Endodermal cell (in vitro differentiated cells): Measurements from ENCODE around the gene VTA1. TPM values are rescaled to one million over a fixed set of nuclear protein-coding genes. Genes with fewer than 3 reads are reported as not detected.
"Not testable (repeated sequence)": the region's sequence is repeated elsewhere in the genome, so short reads cannot be mapped to it uniquely, and the experiment has no call there.

Experiments
- DNase-seq: peaks from one replicate; pipeline ENCODE4 v3.0.0-alpha.2; 2017
- H3K27ac ChIP-seq: 2 replicates; pipeline ENCODE4 v1.5.1; 2013; ENCODE audit warnings: mild to moderate bottlenecking, low read depth, low read length, moderate library complexity
- H3K27me3 ChIP-seq: 2 replicates; pipeline ENCODE4 v1.6.1; 2013; ENCODE audit warnings: mild to moderate bottlenecking, low read length, moderate library complexity; ENCODE audit not compliant: insufficient read depth, control insufficient read depth, poor library complexity, severe bottlenecking
- H3K36me3 ChIP-seq: 2 replicates; pipeline ENCODE4 v1.7.0; 2013; ENCODE audit warnings: mild to moderate bottlenecking, low read length, moderate library complexity; ENCODE audit not compliant: control insufficient read depth, insufficient read depth
- H3K4me1 ChIP-seq: one replicate; pipeline ENCODE4 v1.7.0; 2013; ENCODE audit warnings: low read length; ENCODE audit not compliant: control insufficient read depth, insufficient read depth
- H3K4me3 ChIP-seq: 2 replicates; pipeline ENCODE4 v1.5.1; 2013; ENCODE audit warnings: mild to moderate bottlenecking, low read length, moderate library complexity
- H3K9ac ChIP-seq: 2 replicates; pipeline ENCODE4 v1.6.1; 2013; ENCODE audit warnings: mild to moderate bottlenecking, low read length, moderate library complexity; ENCODE audit not compliant: poor library complexity, severe bottlenecking; ENCODE audit errors: extremely low read depth
- H3K9me3 ChIP-seq: 2 replicates; pipeline ENCODE4 v1.6.1; 2013; ENCODE audit warnings: mild to moderate bottlenecking, low read length, moderate library complexity; ENCODE audit not compliant: control insufficient read depth
- H3K27ac Mint-ChIP-seq: 2 replicates; pipeline ENCODE4 v1.8.0; 2020; ENCODE audit warnings: mixed read lengths
- H3K27me3 Mint-ChIP-seq: 2 replicates; pipeline ENCODE4 v1.8.0; 2021; ENCODE audit warnings: mild to moderate bottlenecking, mixed read lengths; ENCODE audit not compliant: insufficient read depth
- H3K36me3 Mint-ChIP-seq: 2 replicates; pipeline ENCODE4 v1.8.0; 2020; ENCODE audit warnings: low read depth, mixed read lengths
- H3K4me1 Mint-ChIP-seq: 2 replicates; pipeline ENCODE4 v1.8.0; 2020; ENCODE audit warnings: mixed read lengths
- H3K4me3 Mint-ChIP-seq: 2 replicates; pipeline ENCODE4 v1.8.0; 2020; ENCODE audit warnings: mild to moderate bottlenecking, moderate library complexity, mixed read lengths
- H3K9me3 Mint-ChIP-seq: 2 replicates; pipeline ENCODE4 v1.8.0; 2020; ENCODE audit warnings: mild to moderate bottlenecking, mixed read lengths
- CTCF ChIP-seq: fragments of 200-600 bp; sonication (generic); conservative IDR thresholded peaks from 2 replicates; pipeline ENCODE4 v1.5.0; 2021; ENCODE audit warnings: antibody characterized with exemption, mild to moderate bottlenecking
- whole genome bisulfite sequencing, 2 experiments: methylation state at CpG; one replicate each; pipeline versions ENCODE4 v1.1.5 to v1.1.7; 2013; ENCODE audit warnings: missing lambda C conversion rate in 2 of 2, mixed read lengths in 1 of 2; ENCODE audit not compliant: insufficient coverage in 1 of 2, insufficient read length in 1 of 2; 5-methylcytosine and 5-hydroxymethylcytosine counted together
- total RNA-seq, 2 donors: library from RNA; stranded (reverse); fragmentation: NEBNext Ultra II Directional in 1 of 2; extraction: Animal tissue kit (Norgen Biotek cat#: 25700) in 1 of 2; gene quantifications; 2 replicates in 1 of 2; 3 replicates in 1 of 2; pipeline ENCODE4 v1.2.1, GENCODE V29; 2021

Gene VTA1
- total RNA-seq, 2 donors from 2014 or later = 64.4 to 68.8 TPM

GRCh38 chr6:142226731-142227130 lies 79.7 kb downstream of the VTA1 start:
- Histone ChIP-seq H3K4me1 (no peaks in the 10 kb centered on the region), H3K9me3 (no peaks in the 10 kb centered on the region), H3K4me3 (no peak overlapping the region), H3K27me3 (no peaks in the 10 kb centered on the region), H3K27ac (no peak overlapping the region), H3K9ac (no peak overlapping the region), H3K36me3 (no peaks in the 10 kb centered on the region)
- DNase-seq = no peak
- no peak for TF ChIP-seq CTCF
- Mint-ChIP-seq H3K36me3 (no peaks in the 10 kb centered on the region), H3K9me3 (peaks cover 8% of the 10 kb centered on the region), H3K27ac (no peak overlapping the region), H3K4me1 (no peaks in the 10 kb centered on the region), H3K27me3 (no peaks in the 10 kb centered on the region), H3K4me3 (no peak overlapping the region)
- 93 to 99% methylated on average over 4 of the region's 4 CpGs for WGBS, 2 experiments

- not testable (repeated sequence) for H3K4me1 Mint-ChIP-seq, H3K4me3 ChIP-seq, H3K36me3 ChIP-seq, H3K27ac Mint-ChIP-seq, H3K9me3 ChIP-seq, H3K36me3 Mint-ChIP-seq, H3K4me3 Mint-ChIP-seq, H3K27me3 Mint-ChIP-seq, DNase-seq, H3K27ac ChIP-seq, H3K4me1 ChIP-seq, H3K9me3 Mint-ChIP-seq, H3K27me3 ChIP-seq, H3K9ac ChIP-seq
- WGBS, 2 experiments = 93 to 100% methylated on average over 1 to 5 of the region's 6 CpGs
Measured at GRCh38 chr6:142229518-142230270, 82.6 kb downstream of the VTA1 start.

- not testable (repeated sequence) for H3K36me3 ChIP-seq
Measured at GRCh38 chr6:142232206-142233044, 85.4 kb downstream of the VTA1 start.

More at GRCh38 chr6:142232206-142233044, 85.4 kb downstream of the VTA1 start:
- H3K27me3 ChIP-seq, H3K9me3 ChIP-seq, H3K36me3 Mint-ChIP-seq, H3K27ac Mint-ChIP-seq, H3K4me1 Mint-ChIP-seq, H3K27me3 Mint-ChIP-seq, H3K4me1 ChIP-seq, H3K27ac ChIP-seq, H3K4me3 Mint-ChIP-seq, H3K4me3 ChIP-seq, H3K9ac ChIP-seq, H3K9me3 Mint-ChIP-seq: not testable (repeated sequence)
- peak; percentile 87 for DNase-seq
- peak; percentile 79 for TF ChIP-seq CTCF
- WGBS, 2 experiments = 75 to 80% methylated on average over 10 to 12 of the region's 12 CpGs
